WI38 (cell line): ENCODE results near the gene KDM7A.

Source experiments
- H3K4me3 ChIP-seq: 2 replicates; pipeline ENCODE4 v1.5.1; 2011; ENCODE audit warnings: low read depth, mild to moderate bottlenecking, control low read depth, low read length
- TF ChIP-seq, protein P1 (sequence below): IDR thresholded peaks from 2 replicates; pipeline ENCODE4 v1.5.1; 2012; ENCODE audit warnings: low read depth, mild to moderate bottlenecking, control low read depth, low read length

KDM7A gene

GRCh38 chr7:140067052-140067451 lies 109.7 kb downstream of the KDM7A start:
- no peak overlapping the region for H3K4me3 ChIP-seq
- TF ChIP-seq, protein P1, sequence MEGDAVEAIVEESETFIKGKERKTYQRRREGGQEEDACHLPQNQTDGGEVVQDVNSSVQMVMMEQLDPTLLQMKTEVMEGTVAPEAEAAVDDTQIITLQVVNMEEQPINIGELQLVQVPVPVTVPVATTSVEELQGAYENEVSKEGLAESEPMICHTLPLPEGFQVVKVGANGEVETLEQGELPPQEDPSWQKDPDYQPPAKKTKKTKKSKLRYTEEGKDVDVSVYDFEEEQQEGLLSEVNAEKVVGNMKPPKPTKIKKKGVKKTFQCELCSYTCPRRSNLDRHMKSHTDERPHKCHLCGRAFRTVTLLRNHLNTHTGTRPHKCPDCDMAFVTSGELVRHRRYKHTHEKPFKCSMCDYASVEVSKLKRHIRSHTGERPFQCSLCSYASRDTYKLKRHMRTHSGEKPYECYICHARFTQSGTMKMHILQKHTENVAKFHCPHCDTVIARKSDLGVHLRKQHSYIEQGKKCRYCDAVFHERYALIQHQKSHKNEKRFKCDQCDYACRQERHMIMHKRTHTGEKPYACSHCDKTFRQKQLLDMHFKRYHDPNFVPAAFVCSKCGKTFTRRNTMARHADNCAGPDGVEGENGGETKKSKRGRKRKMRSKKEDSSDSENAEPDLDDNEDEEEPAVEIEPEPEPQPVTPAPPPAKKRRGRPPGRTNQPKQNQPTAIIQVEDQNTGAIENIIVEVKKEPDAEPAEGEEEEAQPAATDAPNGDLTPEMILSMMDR: no peak

GRCh38 chr7:140062528-140063299 lies 114.1 kb downstream of the KDM7A start, which contains the start of gene PARP12:
Gene PARP12 (minus strand): TSS chr7:140062951. CDS start chr7:140062847, 104 bp downstream.
- H3K4me3 ChIP-seq: peak within 1 kb of the TSS; percentile 67

GRCh38 chr7:140062118-140062527 lies 114.7 kb downstream of the KDM7A start:
- TF ChIP-seq, protein P1: no peak
- H3K4me3 ChIP-seq: peak overlapping the region; percentile 67

More at GRCh38 chr7:140062528-140063299, 114.1 kb downstream of the KDM7A start, which contains the start of gene PARP12:
- TF ChIP-seq, protein P1: no peak

DNA sequence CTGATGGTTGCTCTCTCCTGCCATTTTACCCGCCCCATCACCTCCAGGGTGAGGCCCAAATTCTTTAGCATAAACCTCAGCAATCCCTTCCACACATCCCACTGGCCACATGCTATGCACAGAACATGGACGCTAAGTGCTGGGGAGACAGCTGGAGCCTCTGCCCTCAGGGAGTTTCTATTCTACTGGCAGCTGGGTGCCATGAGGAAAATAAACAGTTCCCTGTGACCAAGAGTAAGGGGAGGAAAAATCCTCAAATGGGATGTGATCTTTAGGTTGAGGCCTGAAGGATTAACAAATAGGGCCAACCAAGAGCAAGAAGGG lies 115.2 kb downstream of the KDM7A start:
- TF ChIP-seq, protein P1: no peak
- peak overlapping the region; percentile 67; the same call in 1 of the 2 replicates for H3K4me3 ChIP-seq

- 0 out of 2 replicates have a peak overlapping the region, but pooled peaks have one; percentile 67 for H3K4me3 ChIP-seq
- TF ChIP-seq, protein P1: no peak
Observed at GRCh38 chr7:140060788-140061606, 115.8 kb downstream of the KDM7A start.

- H3K4me3 ChIP-seq: no peak overlapping the region
Observed at GRCh38 chr7:140060243-140060630, 116.5 kb downstream of the KDM7A start.

More at GRCh38 chr7:140060243-140060630, 116.5 kb downstream of the KDM7A start:
- TF ChIP-seq, protein P1: no peak
